Measurements from ENCODE around the gene CXCL14. TPM values are rescaled to one million over a fixed set of nuclear protein-coding genes. Genes with fewer than 3 reads are reported as not detected.

CXCL14 gene
- total and polyA plus RNA-seq, 2 of the 4 experiments (the other 2 are of a cell fraction) = not detected

DNA sequence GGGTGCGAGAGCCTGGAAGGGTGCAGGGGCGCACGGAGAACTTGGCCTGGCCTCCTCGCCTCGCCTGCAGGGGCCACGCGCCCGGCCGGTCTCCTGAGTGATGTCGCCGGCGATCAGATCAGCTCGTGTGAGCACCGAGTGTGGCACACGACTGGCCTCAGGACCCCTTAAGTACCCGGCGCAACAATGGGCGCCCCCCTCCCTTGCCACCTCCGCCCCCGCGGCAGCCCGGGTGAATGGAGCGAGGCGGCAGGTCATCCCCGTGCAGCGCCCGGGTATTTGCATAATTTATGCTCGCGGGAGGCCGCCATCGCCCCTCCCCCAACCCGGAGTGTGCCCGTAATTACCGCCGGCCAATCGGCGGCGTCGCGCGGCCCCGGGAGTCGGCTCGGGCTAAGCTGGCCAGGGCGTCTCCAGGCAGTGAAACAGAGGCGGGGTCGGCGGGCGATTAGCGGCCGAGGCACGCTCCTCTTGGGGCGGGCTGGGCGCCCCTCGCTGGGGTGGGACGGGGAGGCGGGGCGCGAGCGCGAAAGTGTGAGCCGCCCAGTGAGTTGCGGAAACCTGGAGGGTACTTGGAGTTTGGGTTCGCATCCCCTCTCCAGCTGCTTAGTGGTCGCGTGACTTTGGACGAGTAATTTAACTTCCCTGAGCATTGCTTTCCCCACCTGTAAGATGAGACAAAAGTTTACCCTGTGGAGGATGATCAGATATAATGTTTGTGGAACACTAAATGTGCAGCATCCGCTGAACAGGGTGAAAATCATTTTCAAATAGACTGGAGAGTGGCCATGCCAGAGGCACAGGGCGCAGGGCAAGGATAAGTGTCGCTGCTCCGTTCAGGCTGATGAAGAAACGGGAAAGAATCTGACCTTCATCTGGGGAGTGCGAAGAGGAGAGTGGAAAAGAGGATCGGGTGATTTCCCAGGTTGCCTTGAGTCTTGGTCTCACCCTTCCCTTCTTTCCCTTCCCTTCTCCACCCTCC is 42.7 kb downstream of the CXCL14 start, which contains the start of gene NEUROG1:
Gene NEUROG1, minus strand, starts transcription at position 145 of the 982 bp plus-strand sequence. CDS start 274 bp downstream, outside the sequence.
- intact Hi-C loops (cut with micrococcal nuclease) = no loop called here
- Histone ChIP-seq H4K8ac (ENCODE audit: low read depth in 2 of 2, low read length in 2 of 2) (no peak within 1 kb of the TSS), H2BK15ac (ENCODE audit: low read depth, low read length) (no peak within 1 kb of the TSS), H2AK9ac (replicated peaks; ENCODE audit: low read depth, low read length, poor library complexity) (no peak within 1 kb of the TSS), H3K27ac (ENCODE audit: insufficient read depth, low read length) (no peak within 1 kb of the TSS), H2AK5ac (ENCODE audit: low read depth, low read length) (no peak within 1 kb of the TSS), H3K4me3 (ENCODE audit: insufficient read depth, low read depth, low read length) (no peak within 1 kb of the TSS), H3K9me3 (ENCODE audit: control insufficient read depth, insufficient read depth, low read length) (peaks cover 5% of the 10 kb centered on the region), H3K56ac (ENCODE audit: extremely low read depth, insufficient read depth, low read length) (no peak within 1 kb of the TSS), H3K14ac (replicated peaks; ENCODE audit: low read depth, low read length) (no peak within 1 kb of the TSS), H3K4me2 (ENCODE audit: low read depth, low read length) (no peak within 1 kb of the TSS), H2AFZ (replicated peaks; ENCODE audit: low read length, poor library complexity) (peak within 1 kb of the TSS; percentile 80), H2BK120ac (ENCODE audit: low read depth, low read length) (no peak within 1 kb of the TSS), H3K23ac (ENCODE audit: low read depth, low read length) (no peak within 1 kb of the TSS), H3K18ac (ENCODE audit: low read depth, low read length) (no peak within 1 kb of the TSS), H3K9ac (ENCODE audit: low read depth, low read length) (no peak within 1 kb of the TSS), H3K4ac (ENCODE audit: low read depth, low read length) (no peak within 1 kb of the TSS), H3K36me3 (ENCODE audit: control insufficient read depth, insufficient read depth, low read length) (no peaks in the 10 kb centered on the region), H2BK20ac (ENCODE audit: low read depth, low read length) (no peak within 1 kb of the TSS), H4K5ac (ENCODE audit: low read depth, low read length) (no peak within 1 kb of the TSS), H3K79me1 (ENCODE audit: low read depth in 1 of 2, low read length in 2 of 2) (no peaks in the 10 kb centered on the region), H3K4me1 (ENCODE audit: control insufficient read depth, insufficient read depth, low read length) (no peaks in the 10 kb centered on the region), H3K9me1 (ENCODE audit: insufficient read depth, low read length) (no peaks in the 10 kb centered on the region), H4K91ac (ENCODE audit: insufficient read depth, low read depth, low read length) (no peak within 1 kb of the TSS), H2BK5ac (ENCODE audit: low read depth, low read length, poor library complexity, severe bottlenecking) (no peak within 1 kb of the TSS), H3K27me3 (ENCODE audit: control insufficient read depth, insufficient read depth, low read length) (peaks cover 89% of the 10 kb centered on the region), H4K20me1 (ENCODE audit: insufficient read depth, low read length) (no peaks in the 10 kb centered on the region)
- in situ Hi-C loops (cut with MboI; ENCODE audit: low sequenced_read_pairs) = no loop called here
- no peak for DNase-seq
- dilution Hi-C loops (cut with HindIII; ENCODE audit: low sequenced_read_pairs, unreplicated experiment) = no loop called here
- ATAC-seq (ENCODE audit: low read depth) = no peak
- no TSS peak for BruUV-seq (replicated peaks)
- ChIA-PET CTCF (no interaction called here), POLR2A (ENCODE audit: unreplicated experiment) (no interaction called here)
- 0% methylated on average over 31 of the region's 74 CpGs; no CpG with 5 or more reads in 1 of the 2 experiments for WGBS, 2 experiments (ENCODE audit: extremely low coverage in 2 of 2, insufficient read length in 1 of 2)
- TF ChIP-seq RCOR1 (IDR thresholded peaks at IDR 0.05; ENCODE audit: insufficient replicate concordance, low read length) (no peak), CHD1 (IDR thresholded peaks at IDR 0.05; ENCODE audit: low read depth, low read length) (no peak), MAFK (IDR thresholded peaks at IDR 0.05; ENCODE audit: low read depth, low read length) (no peak), MXI1 (IDR thresholded peaks at IDR 0.05; ENCODE audit: borderline replicate concordance, low read depth, low read length) (no peak), RFX5 (IDR thresholded peaks at IDR 0.05; ENCODE audit: low read depth, low read length) (no peak), SMC3 (IDR thresholded peaks at IDR 0.05; ENCODE audit: low read depth, low read length) (no peak), RAD21 (IDR thresholded peaks at IDR 0.05; ENCODE audit: low read length) (no peak), FOS (IDR thresholded peaks at IDR 0.05; ENCODE audit: low read depth, low read length) (no peak), CEBPB (IDR thresholded peaks at IDR 0.05; ENCODE audit: low read depth, low read length) (no peak), BHLHE40 (IDR thresholded peaks at IDR 0.05; ENCODE audit: low read depth, low read length) (no peak), MAZ (IDR thresholded peaks at IDR 0.05; ENCODE audit: borderline replicate concordance, low read depth, low read length) (no peak)
- TF ChIP-seq, protein P1, sequence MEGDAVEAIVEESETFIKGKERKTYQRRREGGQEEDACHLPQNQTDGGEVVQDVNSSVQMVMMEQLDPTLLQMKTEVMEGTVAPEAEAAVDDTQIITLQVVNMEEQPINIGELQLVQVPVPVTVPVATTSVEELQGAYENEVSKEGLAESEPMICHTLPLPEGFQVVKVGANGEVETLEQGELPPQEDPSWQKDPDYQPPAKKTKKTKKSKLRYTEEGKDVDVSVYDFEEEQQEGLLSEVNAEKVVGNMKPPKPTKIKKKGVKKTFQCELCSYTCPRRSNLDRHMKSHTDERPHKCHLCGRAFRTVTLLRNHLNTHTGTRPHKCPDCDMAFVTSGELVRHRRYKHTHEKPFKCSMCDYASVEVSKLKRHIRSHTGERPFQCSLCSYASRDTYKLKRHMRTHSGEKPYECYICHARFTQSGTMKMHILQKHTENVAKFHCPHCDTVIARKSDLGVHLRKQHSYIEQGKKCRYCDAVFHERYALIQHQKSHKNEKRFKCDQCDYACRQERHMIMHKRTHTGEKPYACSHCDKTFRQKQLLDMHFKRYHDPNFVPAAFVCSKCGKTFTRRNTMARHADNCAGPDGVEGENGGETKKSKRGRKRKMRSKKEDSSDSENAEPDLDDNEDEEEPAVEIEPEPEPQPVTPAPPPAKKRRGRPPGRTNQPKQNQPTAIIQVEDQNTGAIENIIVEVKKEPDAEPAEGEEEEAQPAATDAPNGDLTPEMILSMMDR (conservative IDR thresholded peaks at IDR 0.05; ENCODE audit: low read depth, low read length) = no peak
- TF ChIP-seq, protein P2, sequence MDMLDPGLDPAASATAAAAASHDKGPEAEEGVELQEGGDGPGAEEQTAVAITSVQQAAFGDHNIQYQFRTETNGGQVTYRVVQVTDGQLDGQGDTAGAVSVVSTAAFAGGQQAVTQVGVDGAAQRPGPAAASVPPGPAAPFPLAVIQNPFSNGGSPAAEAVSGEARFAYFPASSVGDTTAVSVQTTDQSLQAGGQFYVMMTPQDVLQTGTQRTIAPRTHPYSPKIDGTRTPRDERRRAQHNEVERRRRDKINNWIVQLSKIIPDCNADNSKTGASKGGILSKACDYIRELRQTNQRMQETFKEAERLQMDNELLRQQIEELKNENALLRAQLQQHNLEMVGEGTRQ (IDR thresholded peaks at IDR 0.05; ENCODE audit: low read depth, low read length) = no peak
- TF ChIP-seq, protein P3, sequence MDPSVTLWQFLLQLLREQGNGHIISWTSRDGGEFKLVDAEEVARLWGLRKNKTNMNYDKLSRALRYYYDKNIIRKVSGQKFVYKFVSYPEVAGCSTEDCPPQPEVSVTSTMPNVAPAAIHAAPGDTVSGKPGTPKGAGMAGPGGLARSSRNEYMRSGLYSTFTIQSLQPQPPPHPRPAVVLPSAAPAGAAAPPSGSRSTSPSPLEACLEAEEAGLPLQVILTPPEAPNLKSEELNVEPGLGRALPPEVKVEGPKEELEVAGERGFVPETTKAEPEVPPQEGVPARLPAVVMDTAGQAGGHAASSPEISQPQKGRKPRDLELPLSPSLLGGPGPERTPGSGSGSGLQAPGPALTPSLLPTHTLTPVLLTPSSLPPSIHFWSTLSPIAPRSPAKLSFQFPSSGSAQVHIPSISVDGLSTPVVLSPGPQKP (IDR thresholded peaks at IDR 0.05; ENCODE audit: borderline replicate concordance, low read depth, low read length) = no peak

Data from IMR-90 (cell line).